SU-DHL-6 (cell line): ENCODE measurements around the gene ATF7.
"Not testable (repeated sequence)": the region's sequence is repeated elsewhere in the genome, so short reads cannot be mapped to it uniquely, and the experiment has no call there.

Experiments
- CTCF ChIP-seq: fragments of 200-600 bp; sonication (generic); IDR thresholded peaks from one replicate; pipeline ENCODE4 v1.5.1; 2017; ENCODE audit warnings: antibody characterized with exemption, mild to moderate bottlenecking, low read length, moderate library complexity; ENCODE audit not compliant: insufficient read depth, poor library complexity, severe bottlenecking
- EZH2phosphoT487 ChIP-seq: fragments of 200-600 bp; sonication (generic), shearing (Covaris generic); conservative IDR thresholded peaks from 2 replicates; pipeline ENCODE4 v1.6.1; 2018; ENCODE audit warnings: mild to moderate bottlenecking, antibody characterized with exemption, low read length, moderate library complexity, mixed read lengths

- not testable (repeated sequence) for TF ChIP-seq CTCF, EZH2phosphoT487
Measured at GRCh38 chr12:53635708-53636107, 9.5 kb upstream of the ATF7 start.
